Measurements from ENCODE around the gene TLDC2. TPM values are rescaled to one million over a fixed set of nuclear protein-coding genes. Genes with fewer than 3 reads are reported as not detected.
A peak's percentile ranks its signal among the peaks of the same experiment; 100 is the strongest.
"Not testable (repeated sequence)": the region's sequence is repeated elsewhere in the genome, so short reads cannot be mapped to it uniquely, and the experiment has no call there.

TLDC2 gene
- not detected for total RNA-seq

DNA sequence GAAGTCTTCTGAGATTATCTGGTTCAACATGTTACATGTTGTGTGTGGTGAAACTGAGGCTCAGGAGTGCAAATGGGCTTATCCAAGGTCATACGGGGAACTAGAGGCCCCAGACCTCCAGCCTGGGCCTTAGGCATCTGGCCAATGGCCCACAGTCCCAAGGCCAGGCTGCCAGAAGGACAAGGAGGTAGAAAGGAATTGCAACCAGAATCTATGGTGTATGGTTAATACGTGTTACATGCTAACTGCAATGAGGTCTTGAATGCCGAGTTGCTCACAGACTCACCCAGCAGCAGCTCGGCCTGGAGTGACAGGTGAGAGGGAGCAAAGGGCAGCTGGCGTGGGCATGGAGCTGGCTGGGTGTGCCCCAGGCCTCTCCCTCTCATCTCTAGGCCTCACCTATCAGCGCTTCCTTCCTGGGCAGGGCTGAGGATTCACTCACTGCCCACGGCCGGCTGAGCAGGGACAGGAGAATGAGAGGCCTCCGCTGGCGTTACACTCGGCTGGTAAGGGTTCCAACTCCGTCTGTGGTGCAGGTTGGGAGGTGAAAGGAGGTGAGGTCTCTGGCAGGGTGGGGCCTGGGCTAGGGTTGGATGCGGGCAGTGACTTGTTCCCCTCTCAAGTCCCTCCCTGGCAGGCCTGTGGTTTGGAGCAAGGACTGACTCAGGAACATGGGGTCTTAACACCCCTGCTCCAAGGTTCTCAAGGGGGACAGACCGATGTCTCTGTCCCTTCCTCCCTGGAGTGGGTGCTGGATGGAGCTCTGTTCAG, at the start of gene TLDC2:
TLDC2 (plus strand) TSS at position 437 of the 771 bp plus-strand sequence; CDS start at position 474, 37 bp downstream.
- no peak for DNase-seq

DNA sequence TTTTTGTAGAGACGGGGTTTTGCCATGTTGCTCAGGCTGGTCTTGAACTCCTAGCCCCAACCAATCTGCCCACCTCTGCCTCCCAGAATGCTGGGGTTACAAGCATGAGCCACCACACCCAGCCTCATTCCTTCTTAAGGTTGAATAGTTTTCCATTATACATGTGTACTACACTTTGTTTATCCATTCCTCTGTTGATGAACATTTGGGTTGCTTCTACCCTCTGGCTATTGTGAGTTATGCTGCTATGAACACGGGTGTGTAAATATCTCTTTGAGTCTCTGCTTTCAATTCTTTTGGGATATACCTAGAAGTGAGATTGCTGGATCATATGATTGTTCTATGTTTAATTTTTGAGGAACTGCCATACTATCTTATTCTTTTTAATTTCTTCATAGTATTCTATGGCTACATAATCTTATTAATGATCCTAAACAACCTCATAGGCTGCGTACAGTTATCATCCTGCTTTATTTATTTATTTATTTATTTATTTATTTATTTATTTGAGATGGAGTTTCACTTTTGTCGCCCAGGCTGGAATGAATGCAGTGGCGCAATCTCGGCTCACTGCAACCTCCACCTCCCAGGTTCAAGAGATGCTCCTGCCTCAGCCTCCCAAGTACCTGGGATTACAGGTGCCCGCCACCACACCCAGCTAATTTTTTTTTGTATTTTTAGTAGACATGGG, 49.2 kb upstream of the TLDC2 start:
- no peak for DNase-seq

- no peak for DNase-seq
These were observed 48.2 kb upstream of the TLDC2 start for GRCh38 chr20:36827541-36828279.

DNA sequence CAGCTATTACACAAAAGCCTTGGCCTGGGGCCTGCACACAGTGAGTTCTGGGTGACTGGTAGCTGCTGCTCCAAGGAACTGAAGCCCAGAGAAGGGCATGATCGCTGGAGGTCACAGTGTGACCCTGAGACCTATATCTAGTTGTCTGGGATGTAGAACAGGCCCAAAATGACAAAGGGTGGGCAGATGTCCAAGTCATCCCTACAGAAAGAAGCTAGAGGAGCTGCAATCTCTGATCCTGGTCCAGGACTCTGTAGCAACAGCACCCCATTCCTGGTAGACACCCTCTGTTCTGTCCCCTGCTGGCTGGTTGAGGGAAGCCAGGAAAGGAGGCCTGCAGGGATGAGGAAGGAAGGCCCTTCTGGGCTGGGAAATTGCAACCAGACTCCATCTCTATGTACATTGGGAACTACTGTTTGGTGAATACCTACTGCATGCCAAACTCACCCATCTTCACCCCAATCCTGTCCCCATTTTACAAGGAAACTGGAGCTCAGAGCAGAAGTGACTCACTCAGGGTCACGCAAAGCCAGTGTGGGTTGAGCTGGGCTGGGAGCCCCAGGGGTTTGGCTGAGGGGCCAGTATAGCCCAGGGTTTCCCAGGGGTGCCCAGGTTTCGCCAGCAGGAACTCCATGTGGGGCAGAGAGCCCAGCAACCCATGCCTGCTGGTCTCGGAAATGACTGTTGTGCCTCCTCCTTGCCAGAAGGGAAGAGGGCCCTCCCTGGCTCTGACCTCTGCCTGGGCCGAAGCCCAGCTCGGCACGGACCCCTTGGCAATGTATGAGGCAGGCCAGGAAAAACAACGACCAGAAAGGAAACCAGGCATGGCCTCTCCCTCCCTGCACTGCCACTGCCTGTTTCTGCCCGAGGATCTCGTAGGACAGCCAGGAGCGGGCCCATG, 44.9 kb upstream of the TLDC2 start:
- no peak for DNase-seq

DNA sequence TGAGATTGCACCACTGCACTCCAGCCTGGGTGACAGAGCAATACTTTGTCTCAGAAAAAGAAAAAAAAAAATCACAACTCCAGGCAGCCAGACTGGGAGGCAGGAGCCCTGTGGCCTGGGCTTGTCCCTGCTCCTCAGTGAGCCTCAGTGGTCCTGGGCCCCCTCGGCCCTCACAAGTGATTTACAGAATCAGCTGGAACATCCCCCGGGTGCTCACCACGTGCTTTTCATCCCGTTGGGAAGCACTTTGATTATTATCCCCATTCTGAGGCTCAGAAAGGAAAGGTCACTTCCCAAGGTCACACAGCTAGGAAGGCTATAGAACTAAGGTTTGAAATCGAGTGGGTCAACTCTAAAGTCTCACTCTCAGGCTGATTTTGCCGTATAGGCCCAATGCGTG, 43.1 kb upstream of the TLDC2 start:
- no peak for DNase-seq

- DNase-seq: no peak
These were observed 42.5 kb upstream of the TLDC2 start for GRCh38 chr20:36833275-36834020.

GRCh38 chr20:36835025-36835424, 40.9 kb upstream of the TLDC2 start:
- DNase-seq: no peak

GRCh38 chr20:36835453-36836198, 40.3 kb upstream of the TLDC2 start:
- DNase-seq: peak; percentile 67

GRCh38 chr20:36836591-36837269, 39.2 kb upstream of the TLDC2 start:
- DNase-seq: no peak

GRCh38 chr20:36838376-36838775, 37.6 kb upstream of the TLDC2 start:
- not testable (repeated sequence) for DNase-seq

GRCh38 chr20:36839150-36839549, 36.8 kb upstream of the TLDC2 start:
- no peak for DNase-seq

DNA sequence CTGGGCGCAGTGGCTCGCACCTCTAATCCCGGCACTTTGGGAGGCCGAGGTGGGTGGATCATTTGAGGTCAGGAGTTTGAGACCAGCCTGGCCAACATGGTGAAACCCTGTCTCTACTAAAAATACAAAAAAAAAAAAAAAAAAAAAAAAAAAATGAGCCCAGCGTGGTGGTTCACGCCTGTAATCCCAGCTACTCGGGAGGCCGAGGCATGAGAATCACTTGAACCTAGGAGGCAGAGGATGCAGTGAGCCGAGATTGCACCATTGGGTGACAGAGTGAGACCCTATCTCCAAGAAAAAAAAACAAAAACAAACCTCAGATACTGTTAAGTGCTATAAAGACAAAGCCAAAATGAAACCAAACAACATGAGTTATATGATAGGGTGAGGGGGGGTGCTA, 34.9 kb upstream of the TLDC2 start:
- not testable (repeated sequence) for DNase-seq

DNA sequence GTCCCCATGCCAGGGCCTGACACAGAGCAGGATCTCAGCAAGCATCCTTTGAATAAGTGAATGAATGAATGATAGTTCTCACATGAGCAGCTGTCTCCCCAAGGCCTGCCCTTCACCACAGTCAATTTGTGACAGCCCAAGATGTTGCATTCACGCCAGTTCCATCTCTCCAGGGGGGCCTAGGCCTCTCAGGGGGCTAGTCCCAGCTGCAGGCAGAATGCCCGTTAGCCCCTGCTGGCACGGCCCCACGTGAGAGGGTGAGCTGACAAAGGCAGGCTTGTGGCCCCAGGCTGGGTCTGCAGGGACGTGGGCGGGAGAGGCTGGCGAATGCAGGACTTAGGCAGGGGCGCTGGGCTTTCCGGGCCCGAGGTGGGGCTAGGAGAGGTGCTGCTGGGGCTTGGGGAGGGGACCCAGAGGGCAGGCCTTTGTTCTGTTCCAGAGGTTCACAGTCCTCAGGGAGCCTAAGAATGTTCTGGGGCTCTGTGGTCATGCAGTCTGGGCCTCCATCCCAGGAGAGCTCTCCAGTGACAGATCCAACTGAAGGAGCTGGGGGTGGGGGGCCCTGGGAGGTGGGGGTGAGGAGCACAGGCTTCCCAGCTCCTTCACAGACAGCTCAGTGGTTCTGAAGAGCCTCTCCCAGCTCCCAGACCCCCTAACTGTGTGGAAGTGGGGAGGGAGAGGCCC, 30.5 kb upstream of the TLDC2 start:
- no peak for DNase-seq

DNA sequence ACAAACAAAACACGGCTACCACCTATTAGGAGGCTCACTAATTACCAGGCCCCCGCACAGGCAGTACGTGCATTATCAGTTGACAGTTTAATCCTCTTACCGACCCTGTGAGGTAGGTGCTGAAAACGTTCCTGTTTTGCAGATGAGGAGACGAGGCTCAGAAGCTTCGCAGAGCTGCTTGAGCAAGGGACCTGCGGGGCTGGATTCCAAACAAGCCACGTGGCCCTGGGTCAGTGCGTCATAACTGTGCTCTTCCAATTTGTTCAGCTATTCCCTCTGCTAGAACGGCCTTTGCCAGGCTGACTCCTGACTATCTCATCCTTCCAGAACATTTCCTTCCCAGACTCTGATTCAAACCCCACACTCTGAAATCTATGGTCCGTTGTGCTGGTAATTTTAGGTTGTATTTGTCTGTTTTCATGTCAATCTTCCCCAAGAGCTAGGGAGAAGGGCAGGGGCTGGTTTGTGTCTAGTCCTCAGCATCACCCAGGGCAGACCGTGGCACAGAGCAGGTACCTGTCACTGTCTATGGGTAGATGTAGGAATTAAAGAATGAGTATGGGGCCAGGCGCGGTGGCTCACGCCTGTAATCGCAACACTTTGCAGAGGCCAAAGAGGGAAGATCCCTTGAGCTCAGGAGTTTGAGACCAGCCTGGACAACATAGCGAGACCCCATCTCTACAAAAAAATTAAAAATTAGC, 28.8 kb upstream of the TLDC2 start:
- DNase-seq: no peak

- DNase-seq: no peak
These were observed 28.3 kb upstream of the TLDC2 start for GRCh38 chr20:36847710-36848040.

DNA sequence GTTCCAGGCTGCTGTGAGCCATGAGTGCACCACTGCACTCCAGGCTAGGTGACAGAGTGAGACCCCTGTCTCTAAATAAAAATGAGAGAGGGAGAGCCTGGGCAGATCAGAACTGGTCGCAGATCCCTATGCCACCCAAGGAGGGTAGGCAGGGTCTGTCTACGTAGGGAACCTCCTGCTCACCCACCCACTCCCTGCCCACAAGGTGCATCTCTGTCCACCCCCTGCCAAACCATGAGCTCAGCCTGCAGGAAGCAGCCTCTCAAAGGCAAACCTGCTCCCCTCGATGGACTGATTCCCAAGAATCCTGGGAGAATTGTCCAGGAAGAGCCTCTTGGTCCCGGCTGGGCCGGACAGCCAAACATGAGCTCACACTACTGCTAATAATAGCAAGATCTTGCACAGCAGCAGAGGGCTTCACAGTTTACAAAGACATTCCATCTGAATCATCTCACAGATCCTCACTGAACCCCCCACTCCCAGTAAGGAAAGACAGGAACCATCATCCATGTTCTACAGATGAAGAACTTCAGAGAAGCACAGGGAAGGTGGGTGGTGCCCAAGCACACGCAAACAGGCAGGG, 27.8 kb upstream of the TLDC2 start:
- DNase-seq: no peak

DNA sequence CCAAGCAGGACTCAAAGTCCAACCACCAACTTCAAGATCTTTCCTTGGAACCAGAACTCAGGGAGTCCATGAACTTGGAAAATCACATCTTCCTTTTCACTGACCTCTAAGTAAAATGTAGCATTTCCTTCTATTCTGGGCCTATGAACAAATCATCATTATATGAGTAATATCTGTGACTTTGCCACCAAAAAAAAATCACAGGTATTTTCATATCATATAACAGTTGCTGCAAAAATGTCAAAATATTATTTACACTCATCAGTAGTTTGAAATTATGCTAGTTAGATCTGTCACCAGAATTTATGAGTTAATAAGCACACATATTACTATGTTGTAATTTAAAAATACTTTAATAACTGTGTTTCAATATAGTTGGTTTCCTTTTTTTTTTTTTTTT, 27.3 kb upstream of the TLDC2 start:
- no peak for DNase-seq

GRCh38 chr20:36849333-36850065, 26.4 kb upstream of the TLDC2 start:
- no peak for DNase-seq

Data from effector CD4-positive, alpha-beta T cell (primary cell).